Esophagus (tissue), 2 donors: ENCODE results near the gene RPS14. TPM values are rescaled to one million over a fixed set of nuclear protein-coding genes. Genes with fewer than 3 reads are reported as not detected.

Experiments used
- H3K27ac ChIP-seq, 2 donors: one replicate each; pipeline ENCODE4 v1.5.1; 2013; ENCODE audit warnings: low read depth in 2 of 2, mild to moderate bottlenecking in 2 of 2, inconsistent platforms in 1 of 2, low read length in 1 of 2, moderate library complexity in 1 of 2
- H3K27me3 ChIP-seq, 2 donors: one replicate each; pipeline ENCODE4 v1.6.1; 2013; ENCODE audit warnings: low read length in 2 of 2, control low read depth in 1 of 2, mild to moderate bottlenecking in 1 of 2; ENCODE audit not compliant: insufficient read depth in 2 of 2, control insufficient read depth in 1 of 2
- H3K36me3 ChIP-seq, 2 donors: one replicate each; pipeline ENCODE4 v1.6.1; 2013; ENCODE audit warnings: low read length in 1 of 2; ENCODE audit not compliant: control insufficient read depth in 2 of 2, insufficient read depth in 2 of 2
- H3K4me1 ChIP-seq, 2 donors: one replicate each; pipeline ENCODE4 v1.6.1; 2013; ENCODE audit warnings: low read length in 1 of 2; ENCODE audit not compliant: control insufficient read depth in 2 of 2, insufficient read depth in 2 of 2
- H3K4me3 ChIP-seq, 2 donors: one replicate each; pipeline ENCODE4 v1.5.1; 2013; ENCODE audit warnings: low read length in 2 of 2, mild to moderate bottlenecking in 2 of 2, low read depth in 1 of 2, moderate library complexity in 1 of 2
- H3K9me3 ChIP-seq, 2 donors: one replicate each; pipeline ENCODE4 v1.6.1; 2013; ENCODE audit warnings: mild to moderate bottlenecking in 2 of 2, low read depth in 1 of 2, low read length in 1 of 2, moderate library complexity in 1 of 2; ENCODE audit not compliant: control insufficient read depth in 2 of 2, insufficient read depth in 1 of 2
- WGBS, 2 donors: extraction: QIAGEN DNeasy Blood & Tissue Kit; methylation state at CpG; one replicate each; pipeline ENCODE4 v1.1.7; 2013; 5-methylcytosine and 5-hydroxymethylcytosine counted together
- polyA plus RNA-seq, 2 donors: library from polyadenylated mRNA; stranded (reverse); fragments of 200-250 nt; gene quantifications; one replicate each; pipeline ENCODE4 v1.2.3, GENCODE V29; 2013
- donor health status: healthy with polysubstance abuse.
- donor health status: Bipolar disorder and iron deficiency.

The RPS14 gene
- polyA plus RNA-seq, 2 donors: 2,283 to 4,187 TPM

DNA sequence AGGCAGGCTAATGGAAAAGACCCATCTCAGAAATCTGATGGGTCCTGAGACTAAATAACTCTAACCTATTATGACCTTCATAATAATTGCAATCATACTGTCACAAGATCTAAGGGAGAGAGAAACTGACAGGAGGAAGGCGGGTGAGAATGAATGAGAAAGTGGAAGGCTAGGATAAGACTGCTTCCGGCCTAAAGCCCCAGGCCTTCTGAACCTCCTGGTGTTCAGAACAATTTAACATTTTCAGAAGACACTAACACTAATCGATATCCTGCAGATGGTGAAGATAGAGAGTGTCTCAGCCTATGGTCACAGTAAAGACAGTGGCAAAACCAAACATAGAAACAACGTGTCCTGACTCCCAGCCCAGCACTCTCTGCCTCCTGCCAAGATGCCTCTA is 1.2 kb downstream of the RPS14 start:
- WGBS, 2 donors: 10 to 16% methylated on average over 4 of the region's 4 CpGs

DNA sequence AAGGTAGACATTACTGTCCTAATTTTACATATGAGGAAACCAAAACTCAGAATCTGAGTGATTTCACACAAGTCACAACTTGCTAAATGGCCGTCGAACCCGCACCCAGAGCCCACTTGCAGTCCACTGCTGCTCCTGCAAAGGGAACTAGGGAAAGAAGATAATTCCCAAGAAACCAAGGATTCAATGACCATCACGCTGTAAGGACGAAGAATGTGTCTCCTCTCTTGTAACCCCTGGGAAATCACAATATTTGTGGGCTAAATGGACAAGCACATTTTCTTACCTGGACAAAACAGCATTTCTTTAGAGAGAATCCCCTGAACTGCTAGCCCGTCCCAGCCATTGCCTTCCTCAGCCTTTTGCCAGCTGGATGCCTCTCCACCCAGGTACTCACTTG is 2.4 kb downstream of the RPS14 start:
- 72 to 81% methylated on average over 6 of the region's 6 CpGs for WGBS, 2 donors
- Histone ChIP-seq H3K27ac (peak overlapping the region in 1 of 2 donors; percentile 19), H3K27me3 (no peaks in the 10 kb centered on the region), H3K9me3 (no peaks in the 10 kb centered on the region), H3K4me3 (no peak overlapping the region), H3K36me3 (peaks cover 33 to 39% of the 10 kb centered on the region in 2 donors), H3K4me1 (peaks cover 0 to 2% of the 10 kb centered on the region in 2 donors)

More for the DNA sequence above, 1.2 kb downstream of the RPS14 start:
- Histone ChIP-seq H3K36me3 (peaks cover 31 to 39% of the 10 kb centered on the region in 2 donors), H3K27me3 (no peaks in the 10 kb centered on the region), H3K4me1 (peaks cover 0 to 2% of the 10 kb centered on the region in 2 donors), H3K9me3 (no peaks in the 10 kb centered on the region), H3K27ac (peak overlapping the region in 1 of 2 donors; percentile 99), H3K4me3 (peak overlapping the region; percentile 92 to 96)

DNA sequence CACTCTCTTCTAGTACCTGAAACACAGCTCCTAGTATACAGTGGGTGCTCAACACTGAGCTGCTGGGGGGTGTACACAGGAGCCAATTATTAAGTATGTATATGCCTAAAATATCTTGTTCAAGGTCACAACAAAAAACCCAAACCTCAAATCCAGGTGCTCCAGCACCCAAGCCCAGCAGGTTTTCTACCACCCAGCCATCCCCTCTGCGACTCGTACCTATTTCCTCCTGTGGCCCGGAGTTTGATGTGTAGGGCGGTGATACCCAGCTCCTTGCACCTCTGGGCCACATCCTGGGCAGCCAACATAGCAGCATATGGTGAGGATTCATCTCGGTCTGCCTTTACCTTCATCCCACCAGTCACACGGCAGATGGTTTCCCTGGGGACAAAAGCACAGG is 3.0 kb downstream of the RPS14 start:
- H3K36me3 ChIP-seq: peaks cover 33 to 39% of the 10 kb centered on the region in 2 donors
- no peak overlapping the region for H3K4me3 ChIP-seq
- WGBS, 2 donors: 84 to 91% methylated on average over 6 of the region's 6 CpGs
- H3K27me3 ChIP-seq: no peaks in the 10 kb centered on the region
- no peak overlapping the region for H3K27ac ChIP-seq
- peaks cover 0 to 2% of the 10 kb centered on the region in 2 donors for H3K4me1 ChIP-seq
- H3K9me3 ChIP-seq: no peaks in the 10 kb centered on the region

DNA sequence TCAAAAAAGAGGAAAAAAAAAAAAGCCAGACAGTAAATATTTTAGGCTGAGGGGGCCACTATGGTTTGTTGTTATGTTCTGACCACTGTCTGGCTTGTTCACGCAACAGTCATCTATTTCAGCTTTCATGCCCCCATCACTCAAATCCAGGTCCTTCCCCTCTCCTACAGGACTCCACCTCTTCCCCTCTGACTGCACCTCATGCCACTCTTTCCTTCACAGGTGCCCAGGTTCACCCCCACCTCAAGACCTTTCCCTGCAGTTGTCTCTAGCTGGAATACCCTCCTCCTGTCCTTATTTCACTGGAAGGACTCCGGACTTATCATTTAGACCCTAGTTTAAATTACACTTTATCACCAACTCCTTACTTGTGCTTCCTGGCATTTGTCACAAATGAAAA is 3.5 kb downstream of the RPS14 start:
- H3K27ac ChIP-seq: no peak overlapping the region
- 75 to 93% methylated on average over 2 of the region's 2 CpGs for WGBS, 2 donors
- no peak overlapping the region for H3K4me3 ChIP-seq
- no peaks in the 10 kb centered on the region for H3K9me3 ChIP-seq
- no peaks in the 10 kb centered on the region for H3K27me3 ChIP-seq
- peaks cover 0 to 2% of the 10 kb centered on the region in 2 donors for H3K4me1 ChIP-seq
- peaks cover 33 to 39% of the 10 kb centered on the region in 2 donors for H3K36me3 ChIP-seq

DNA sequence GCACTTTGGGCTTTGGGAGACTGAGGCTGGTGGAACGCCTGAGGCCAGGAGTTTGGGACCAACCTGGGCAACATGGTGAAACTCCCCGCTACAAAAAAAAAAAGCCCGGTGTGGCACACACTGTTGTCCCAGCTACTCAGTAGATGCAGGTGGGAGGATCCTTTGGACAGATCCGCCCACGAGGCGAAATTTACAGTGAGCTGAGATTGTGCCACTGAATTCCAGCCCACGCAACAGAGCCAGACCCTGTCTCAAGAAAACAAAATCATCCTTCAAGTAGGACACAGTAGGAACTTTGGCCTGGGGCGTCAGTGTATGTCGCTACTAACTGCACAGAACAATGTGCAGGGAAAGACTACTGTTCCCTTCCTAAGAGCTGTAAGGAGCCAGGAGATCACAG is 4.8 kb downstream of the RPS14 start:
- Histone ChIP-seq H3K27me3 (no peaks in the 10 kb centered on the region), H3K9me3 (no peaks in the 10 kb centered on the region), H3K27ac (no peak overlapping the region), H3K4me3 (no peak overlapping the region), H3K4me1 (peaks cover 0 to 2% of the 10 kb centered on the region in 2 donors), H3K36me3 (peaks cover 33 to 39% of the 10 kb centered on the region in 2 donors)
- WGBS, 2 donors: 86 to 91% methylated on average over 9 of the region's 9 CpGs

DNA sequence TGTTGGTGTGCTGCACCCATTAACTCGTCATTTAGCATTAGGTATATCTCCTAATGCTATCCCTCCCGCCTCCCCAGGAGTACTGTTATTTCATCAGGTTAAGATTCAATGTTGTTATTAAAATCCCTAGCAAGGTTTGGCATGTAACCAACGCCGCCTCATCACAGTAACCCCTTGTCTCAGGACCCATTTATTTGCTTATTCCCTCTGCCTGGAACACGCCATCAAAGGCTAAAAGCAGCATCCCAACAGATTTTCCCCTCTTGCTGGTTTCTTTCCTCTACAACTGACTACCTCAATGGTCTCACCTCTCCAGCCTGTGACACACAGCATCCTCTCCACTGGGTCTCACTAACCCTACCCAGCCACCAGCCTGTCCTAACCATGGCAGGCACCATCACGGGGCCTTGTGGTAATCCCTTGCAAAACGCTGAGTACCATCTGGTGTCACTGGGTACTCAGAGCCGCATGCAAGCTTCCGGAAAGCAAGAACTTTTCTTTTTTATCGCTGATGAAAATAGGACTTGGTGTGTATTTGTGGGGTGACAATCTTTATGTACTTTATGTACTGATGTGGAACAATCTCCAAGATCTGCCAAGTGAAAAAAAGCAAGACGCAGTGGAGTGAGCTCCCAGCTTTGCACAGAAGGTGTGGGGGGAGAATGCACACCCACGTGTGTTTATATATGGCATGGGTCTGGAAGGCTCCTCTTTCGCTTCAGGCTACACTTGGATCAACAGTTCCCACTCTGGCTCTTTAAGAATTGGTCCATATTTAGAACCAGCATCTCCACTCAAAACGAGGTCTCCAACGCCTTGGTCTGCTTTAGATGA is 6.1 kb downstream of the RPS14 start:
- H3K27ac ChIP-seq: no peak overlapping the region
- H3K4me1 ChIP-seq: peaks cover 0 to 2% of the 10 kb centered on the region in 2 donors
- no peak overlapping the region for H3K4me3 ChIP-seq
- WGBS, 2 donors: 73 to 75% methylated on average over 15 of the region's 15 CpGs
- no peaks in the 10 kb centered on the region for H3K27me3 ChIP-seq
- H3K36me3 ChIP-seq: peaks cover 33 to 39% of the 10 kb centered on the region in 2 donors
- no peaks in the 10 kb centered on the region for H3K9me3 ChIP-seq

DNA sequence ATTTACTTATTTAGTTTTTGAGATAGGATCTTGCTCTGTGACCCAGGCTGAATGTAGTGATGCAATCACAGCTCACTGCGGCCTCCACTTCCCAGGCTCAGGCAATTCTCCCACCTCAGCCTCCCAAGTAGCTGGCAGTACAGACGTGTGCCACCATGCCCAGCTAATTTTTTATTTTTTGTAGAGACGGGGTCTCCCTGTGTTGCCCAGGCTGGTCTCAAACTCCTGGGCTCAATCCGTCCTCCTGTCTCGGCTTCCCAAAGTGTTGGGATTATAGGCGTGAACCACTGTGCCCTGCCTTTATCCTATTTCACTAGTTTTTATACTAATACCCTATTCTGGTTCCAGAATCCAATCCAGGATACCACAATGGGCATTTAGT is 6.8 kb downstream of the RPS14 start:
- no peak overlapping the region for H3K4me3 ChIP-seq
- peaks cover 33 to 39% of the 10 kb centered on the region in 2 donors for H3K36me3 ChIP-seq
- peaks cover 0 to 2% of the 10 kb centered on the region in 2 donors for H3K4me1 ChIP-seq
- no peaks in the 10 kb centered on the region for H3K27me3 ChIP-seq
- no peaks in the 10 kb centered on the region for H3K9me3 ChIP-seq
- H3K27ac ChIP-seq: no peak overlapping the region
- WGBS, 2 donors: 75 to 83% methylated on average over 6 of the region's 6 CpGs

DNA sequence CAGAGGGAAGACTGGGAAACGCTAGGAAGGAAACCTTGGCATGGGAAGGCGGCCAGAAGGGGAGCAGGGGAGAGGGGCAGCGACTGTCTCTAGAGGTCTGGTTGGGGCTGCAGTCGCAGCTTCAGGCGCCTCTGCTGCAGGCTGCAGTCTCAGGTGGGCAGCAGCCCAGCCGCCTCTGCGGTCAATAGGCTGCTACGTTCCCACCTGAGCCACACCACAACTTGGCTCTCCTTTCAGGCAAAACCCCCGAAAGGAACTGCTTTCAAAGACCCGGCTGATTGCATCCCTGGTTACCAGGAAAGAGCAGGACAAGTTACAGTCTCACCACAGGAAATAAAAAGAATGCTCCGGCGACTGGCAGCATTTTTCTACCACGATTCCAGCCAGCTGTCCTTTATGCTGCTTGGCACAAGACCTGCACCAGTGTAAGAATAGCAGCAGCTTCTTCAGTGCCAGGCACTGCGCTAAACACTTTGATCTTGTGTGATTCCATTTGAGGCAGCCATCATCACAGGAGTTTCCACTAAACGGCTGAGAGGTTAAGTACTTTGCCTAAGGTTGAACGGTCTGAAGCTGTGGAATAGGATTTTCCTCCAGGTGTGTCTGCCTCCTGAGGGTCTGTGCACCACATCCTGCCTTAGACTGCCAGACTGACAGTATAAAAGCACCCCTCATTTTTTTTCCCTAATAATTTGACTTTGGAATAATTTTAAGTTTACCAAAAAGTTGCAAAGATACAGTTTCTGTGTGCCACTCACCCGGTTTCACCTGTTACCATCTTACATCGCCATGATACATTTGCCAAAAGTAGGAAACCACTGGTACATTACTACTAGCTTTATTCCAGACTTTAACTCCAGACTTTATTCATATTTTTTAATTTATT is 7.5 kb downstream of the RPS14 start:
- H3K27ac ChIP-seq: peak overlapping the region in 1 of 2 donors; percentile 13
- peaks cover 33 to 34% of the 10 kb centered on the region in 2 donors for H3K36me3 ChIP-seq
- WGBS, 2 donors: 53 to 59% methylated on average over 18 of the region's 18 CpGs
- H3K4me1 ChIP-seq: peaks cover 0 to 2% of the 10 kb centered on the region in 2 donors
- no peak overlapping the region for H3K4me3 ChIP-seq
- H3K27me3 ChIP-seq: no peaks in the 10 kb centered on the region
- no peaks in the 10 kb centered on the region for H3K9me3 ChIP-seq

DNA sequence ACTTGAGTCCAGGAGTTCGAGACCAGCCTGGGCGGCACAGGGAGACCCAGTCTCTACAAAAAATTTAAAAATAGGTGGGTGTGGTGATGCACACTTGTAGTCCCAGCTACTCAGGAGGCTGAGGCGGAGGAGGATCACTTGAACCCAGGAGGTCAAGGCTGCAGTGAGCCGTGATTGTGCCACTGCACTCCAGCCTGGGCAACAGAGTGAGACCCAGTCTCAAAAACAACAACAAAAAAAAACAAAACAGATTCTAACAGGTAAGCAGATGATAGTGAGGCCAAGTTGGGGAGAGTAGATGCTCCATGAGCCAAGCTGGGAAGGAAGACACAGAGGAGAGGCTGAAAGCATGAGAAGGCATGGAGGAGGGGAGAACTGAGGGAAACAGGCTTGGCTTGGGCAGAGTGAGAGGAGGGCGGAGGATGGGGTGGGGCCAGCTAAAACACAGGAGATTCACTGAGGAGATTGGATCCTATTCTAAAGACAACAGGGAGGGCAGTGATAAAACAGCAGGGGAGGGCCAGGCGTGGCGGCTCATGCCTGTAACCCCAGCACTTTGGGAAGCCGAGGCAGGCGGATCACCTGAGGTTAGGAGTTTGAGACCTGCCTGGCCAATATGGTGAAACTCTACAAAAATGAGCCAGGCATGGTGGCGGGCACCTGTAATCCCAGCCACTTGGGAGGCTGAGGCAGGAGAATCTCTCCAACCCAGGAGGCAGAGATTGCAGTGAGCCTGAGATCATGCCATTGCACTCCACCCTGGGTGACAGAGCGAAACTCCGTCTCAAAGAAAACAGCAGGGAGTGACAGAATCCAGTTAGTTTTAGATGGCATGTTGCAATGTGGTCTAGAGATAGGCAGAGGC is 8.4 kb downstream of the RPS14 start:
- Histone ChIP-seq H3K27me3 (no peaks in the 10 kb centered on the region), H3K4me1 (peaks cover 1 to 2% of the 10 kb centered on the region in 2 donors), H3K27ac (no peak overlapping the region), H3K9me3 (no peaks in the 10 kb centered on the region), H3K36me3 (peaks cover 26% of the 10 kb centered on the region in 2 donors), H3K4me3 (no peak overlapping the region)
- 92 to 94% methylated on average over 12 of the region's 12 CpGs for WGBS, 2 donors
